ENCODE results near the gene SLC46A1. TPM values are rescaled to one million over a fixed set of nuclear protein-coding genes. Genes with fewer than 3 reads are reported as not detected.

SLC46A1 gene
- total and polyA plus RNA-seq, 2 of the 13 experiments (the other 11 are each of a cell fraction or from before 2014, with no cell fraction given): 19.6 to 22.6 TPM

DNA sequence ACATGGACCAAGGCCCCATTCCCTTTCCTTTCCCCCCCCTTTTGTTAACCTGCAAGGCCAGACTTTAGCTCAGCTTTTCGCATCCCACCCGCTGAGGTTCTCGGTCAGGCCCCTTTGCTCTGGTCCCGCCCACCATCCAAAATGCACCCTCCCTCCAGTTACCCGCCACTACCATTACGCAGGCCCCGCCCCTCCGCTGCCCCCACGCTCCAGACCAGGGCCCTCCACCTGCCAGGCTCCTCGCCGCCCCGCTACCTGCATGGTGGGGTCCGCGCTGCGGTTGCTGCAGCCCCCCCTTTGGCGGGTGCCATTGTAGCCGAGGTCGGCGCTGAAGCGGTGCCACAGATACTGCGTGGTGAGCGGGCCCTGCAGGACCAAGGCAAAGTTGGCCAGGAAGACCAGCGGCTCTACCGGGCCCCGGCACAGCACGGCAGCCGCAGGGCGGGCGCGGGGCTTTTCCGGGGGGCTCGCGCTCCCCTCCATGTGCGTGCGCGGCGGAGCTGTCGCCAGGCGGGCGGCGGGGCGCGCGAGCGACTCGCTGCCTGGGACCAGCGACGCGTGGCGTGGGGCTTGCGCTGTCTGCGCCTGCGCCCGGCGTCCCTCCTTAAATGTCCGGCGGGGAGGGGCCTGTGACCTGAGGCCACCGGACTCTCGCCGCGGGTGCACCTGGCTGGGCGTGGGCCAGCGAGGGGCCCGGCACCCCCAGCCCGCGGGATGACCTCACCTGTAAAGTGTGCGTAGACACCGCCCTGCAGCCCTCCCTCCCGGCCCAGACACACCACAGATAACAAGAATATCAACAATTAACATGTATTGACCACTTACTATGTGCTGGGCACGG is at the start of gene SLC46A1 (continued):
- TF ChIP-seq ZNF687 (CRISPR knock-in tag; IDR thresholded peaks at IDR 0.05) (peak; percentile 72), ZNF768 (CRISPR knock-in tag; IDR thresholded peaks at IDR 0.05) (peak; percentile 34; the same call in 1 of the 2 replicates), DMAP1 (CRISPR knock-in tag; IDR thresholded peaks at IDR 0.05) (peak; percentile 30; the same call in 1 of the 2 replicates), ZFX (CRISPR knock-in tag; IDR thresholded peaks at IDR 0.05; ENCODE audit: low read depth) (peak; percentile 84), ZNF569 (CRISPR knock-in tag; IDR thresholded peaks at IDR 0.05; ENCODE audit: borderline replicate concordance) (no peak), E2F5 (CRISPR knock-in tag; conservative IDR thresholded peaks at IDR 0.05) (0 out of 2 replicates have a peak, but pooled peaks have one; percentile 24), ZBTB7B (CRISPR knock-in tag; IDR thresholded peaks at IDR 0.05) (0 out of 2 replicates have a peak, but pooled peaks have one; percentile 17), TRAFD1 (CRISPR knock-in tag; IDR thresholded peaks at IDR 0.05; ENCODE audit: borderline replicate concordance) (no peak), ZNF7 (CRISPR knock-in tag; IDR thresholded peaks at IDR 0.05) (no peak), ZNF614 (CRISPR knock-in tag; IDR thresholded peaks at IDR 0.05; ENCODE audit: borderline replicate concordance) (no peak), ZNF275 (CRISPR knock-in tag; IDR thresholded peaks at IDR 0.05; ENCODE audit: borderline replicate concordance) (peak; percentile 23; the same call in 1 of the 2 replicates), FOSL2 (CRISPR knock-in tag; IDR thresholded peaks at IDR 0.05) (no peak), ZNF180 (CRISPR knock-in tag; IDR thresholded peaks at IDR 0.05; ENCODE audit: borderline replicate concordance, low read depth) (no peak), ZNF430 (CRISPR knock-in tag; IDR thresholded peaks at IDR 0.05) (no peak), CBX5 (CRISPR knock-in tag; IDR thresholded peaks at IDR 0.05; ENCODE audit: borderline replicate concordance) (no peak)
- TF ChIP-seq, protein P1, sequence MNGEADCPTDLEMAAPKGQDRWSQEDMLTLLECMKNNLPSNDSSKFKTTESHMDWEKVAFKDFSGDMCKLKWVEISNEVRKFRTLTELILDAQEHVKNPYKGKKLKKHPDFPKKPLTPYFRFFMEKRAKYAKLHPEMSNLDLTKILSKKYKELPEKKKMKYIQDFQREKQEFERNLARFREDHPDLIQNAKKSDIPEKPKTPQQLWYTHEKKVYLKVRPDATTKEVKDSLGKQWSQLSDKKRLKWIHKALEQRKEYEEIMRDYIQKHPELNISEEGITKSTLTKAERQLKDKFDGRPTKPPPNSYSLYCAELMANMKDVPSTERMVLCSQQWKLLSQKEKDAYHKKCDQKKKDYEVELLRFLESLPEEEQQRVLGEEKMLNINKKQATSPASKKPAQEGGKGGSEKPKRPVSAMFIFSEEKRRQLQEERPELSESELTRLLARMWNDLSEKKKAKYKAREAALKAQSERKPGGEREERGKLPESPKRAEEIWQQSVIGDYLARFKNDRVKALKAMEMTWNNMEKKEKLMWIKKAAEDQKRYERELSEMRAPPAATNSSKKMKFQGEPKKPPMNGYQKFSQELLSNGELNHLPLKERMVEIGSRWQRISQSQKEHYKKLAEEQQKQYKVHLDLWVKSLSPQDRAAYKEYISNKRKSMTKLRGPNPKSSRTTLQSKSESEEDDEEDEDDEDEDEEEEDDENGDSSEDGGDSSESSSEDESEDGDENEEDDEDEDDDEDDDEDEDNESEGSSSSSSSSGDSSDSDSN (CRISPR knock-in tag; IDR thresholded peaks at IDR 0.05): 0 out of 2 replicates have a peak, but pooled peaks have one; percentile 14
- TF ChIP-seq, protein P2, sequence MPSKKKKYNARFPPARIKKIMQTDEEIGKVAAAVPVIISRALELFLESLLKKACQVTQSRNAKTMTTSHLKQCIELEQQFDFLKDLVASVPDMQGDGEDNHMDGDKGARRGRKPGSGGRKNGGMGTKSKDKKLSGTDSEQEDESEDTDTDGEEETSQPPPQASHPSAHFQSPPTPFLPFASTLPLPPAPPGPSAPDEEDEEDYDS (CRISPR knock-in tag; IDR thresholded peaks at IDR 0.05): peak; percentile 40; the same call in 1 of the 2 replicates
